H9 (cell line): ENCODE measurements around the gene CPE. TPM values are rescaled to one million over a fixed set of nuclear protein-coding genes. Genes with fewer than 3 reads are reported as not detected.

Source experiments
- DNase-seq: peaks from one replicate; pipeline ENCODE4 v3.0.0-alpha.2; 2017
- H2AFZ ChIP-seq: one replicate; pipeline ENCODE4 v1.6.1; 2013; ENCODE audit warnings: mild to moderate bottlenecking, low read length, control low read depth, moderate library complexity
- H2AK5ac ChIP-seq: 2 replicates; pipeline ENCODE4 v1.6.1; 2013; ENCODE audit warnings: low read length, control low read depth, mixed read lengths; ENCODE audit not compliant: insufficient read length
- H2BK120ac ChIP-seq: one replicate; pipeline ENCODE4 v1.6.1; 2013; ENCODE audit warnings: low read depth, mild to moderate bottlenecking, low read length, control low read depth, inconsistent platforms; ENCODE audit not compliant: poor library complexity, severe bottlenecking
- H2BK12ac ChIP-seq: 2 replicates; pipeline ENCODE4 v1.6.1; 2013; ENCODE audit warnings: low read length, control low read depth, mixed read lengths, low read depth; ENCODE audit not compliant: insufficient read length
- H2BK15ac ChIP-seq: 2 replicates; pipeline ENCODE4 v1.6.1; 2013; ENCODE audit warnings: low read depth, low read length, control low read depth
- H2BK20ac ChIP-seq: one replicate; pipeline ENCODE4 v1.6.1; 2013; ENCODE audit warnings: low read depth, mild to moderate bottlenecking, low read length, control low read depth, inconsistent platforms; ENCODE audit not compliant: poor library complexity, severe bottlenecking
- H2BK5ac ChIP-seq: 2 replicates; pipeline ENCODE4 v1.6.1; 2013; ENCODE audit warnings: low read length, control low read depth, mixed read lengths; ENCODE audit not compliant: insufficient read length
- H3K14ac ChIP-seq: 2 replicates; pipeline ENCODE4 v1.6.1; 2013; ENCODE audit warnings: low read length, control low read depth; ENCODE audit not compliant: insufficient read depth
- H3K18ac ChIP-seq: 2 replicates; pipeline ENCODE4 v1.6.1; 2013; ENCODE audit warnings: low read depth, mild to moderate bottlenecking, mixed read lengths, low read length, control low read depth; ENCODE audit not compliant: insufficient read length
- H3K23ac ChIP-seq: 2 replicates; pipeline ENCODE4 v1.6.1; 2013; ENCODE audit warnings: low read length, control low read depth, mixed read lengths, low read depth; ENCODE audit not compliant: insufficient read length
- H3K23me2 ChIP-seq: 2 replicates; pipeline ENCODE4 v1.6.1; 2013; ENCODE audit warnings: low read depth, mild to moderate bottlenecking, mixed read lengths, low read length, control low read depth; ENCODE audit not compliant: insufficient read length, poor library complexity, severe bottlenecking
- H3K27ac ChIP-seq: 2 replicates; pipeline ENCODE4 v1.5.1; 2013; ENCODE audit warnings: low read length, control low read depth, mixed read lengths, low read depth; ENCODE audit not compliant: insufficient read length
- H3K27me3 ChIP-seq: 2 replicates; pipeline ENCODE4 v1.6.1; 2013; ENCODE audit warnings: low read length, control low read depth, inconsistent platforms; ENCODE audit not compliant: insufficient read depth
- H3K4ac ChIP-seq: 2 replicates; pipeline ENCODE4 v1.6.1; 2013; ENCODE audit warnings: low read depth, mild to moderate bottlenecking, control low read depth, inconsistent platforms, low read length, moderate library complexity
- H3K4me1 ChIP-seq: 2 replicates; pipeline ENCODE4 v1.6.1; 2013; ENCODE audit warnings: low read length, control low read depth, inconsistent platforms; ENCODE audit not compliant: insufficient read depth
- H3K4me2 ChIP-seq: 2 replicates; pipeline ENCODE4 v1.6.1; 2013; ENCODE audit warnings: low read length, control low read depth, mixed read lengths; ENCODE audit not compliant: insufficient read length, insufficient read depth
- H3K56ac ChIP-seq: 2 replicates; pipeline ENCODE4 v1.6.1; 2013; ENCODE audit warnings: low read depth, mild to moderate bottlenecking, mixed read lengths, low read length, control low read depth; ENCODE audit not compliant: insufficient read length
- H3K79me1 ChIP-seq: 2 replicates; pipeline ENCODE4 v1.6.1; 2013; ENCODE audit warnings: low read depth, mild to moderate bottlenecking, moderate library complexity, low read length, control low read depth, inconsistent platforms; ENCODE audit not compliant: insufficient read depth, poor library complexity, severe bottlenecking
- H3K79me2 ChIP-seq: 2 replicates; pipeline ENCODE4 v1.6.1; 2013; ENCODE audit warnings: low read length, control low read depth, inconsistent platforms; ENCODE audit not compliant: insufficient read depth
- H3K9ac ChIP-seq: 2 replicates; pipeline ENCODE4 v1.6.1; 2013; ENCODE audit warnings: low read length, control low read depth, mixed read lengths; ENCODE audit not compliant: insufficient read length; ENCODE audit errors: extremely low read depth
- H3K9me3 ChIP-seq: one replicate; pipeline ENCODE4 v1.6.1; 2013; ENCODE audit warnings: low read depth, low read length, inconsistent platforms; ENCODE audit not compliant: control insufficient read depth
- H3T11ph ChIP-seq: one replicate; pipeline ENCODE4 v1.6.1; 2013; ENCODE audit warnings: mild to moderate bottlenecking, low read length, control low read depth, inconsistent platforms
- H4K20me1 ChIP-seq: one replicate; pipeline ENCODE4 v1.6.1; 2013; ENCODE audit not compliant: control insufficient read depth, insufficient read length, insufficient read depth
- H4K5ac ChIP-seq: 2 replicates; pipeline ENCODE4 v1.6.1; 2013; ENCODE audit warnings: low read depth, mild to moderate bottlenecking, mixed read lengths, low read length, control low read depth; ENCODE audit not compliant: insufficient read length
- H4K8ac ChIP-seq: replicated peaks from 2 replicates; pipeline ENCODE4 v1.6.1; 2013; ENCODE audit warnings: low read length, control low read depth, mixed read lengths, low read depth; ENCODE audit not compliant: insufficient read length
- H4K91ac ChIP-seq: 2 replicates; pipeline ENCODE4 v1.6.1; 2013; ENCODE audit warnings: low read depth, mild to moderate bottlenecking, moderate library complexity, mixed read lengths, low read length, control low read depth; ENCODE audit not compliant: insufficient read length
- H3K27ac Mint-ChIP-seq, 3 experiments: 2 replicates in 2 of 3; 3 replicates in 1 of 3; pipeline ENCODE4 v1.8.0; 2020 to 2021; ENCODE audit warnings: mixed read lengths in 3 of 3, mild to moderate bottlenecking in 1 of 3, moderate library complexity in 1 of 3
- H3K27me3 Mint-ChIP-seq: 2 replicates; pipeline ENCODE4 v1.8.0; 2021; ENCODE audit warnings: low read depth, mild to moderate bottlenecking, moderate library complexity, mixed read lengths
- H3K36me3 Mint-ChIP-seq, 3 experiments: 2 replicates in 2 of 3; 3 replicates in 1 of 3; pipeline ENCODE4 v1.8.0; 2020 to 2021; ENCODE audit warnings: low read depth in 3 of 3, mixed read lengths in 3 of 3; ENCODE audit not compliant: insufficient read depth in 1 of 3
- H3K4me1 Mint-ChIP-seq, 2 experiments: 2 replicates each; pipeline ENCODE4 v1.8.0; 2020; ENCODE audit warnings: mixed read lengths in 2 of 2
- H3K4me3 Mint-ChIP-seq, 2 experiments: 2 replicates in 1 of 2; 3 replicates in 1 of 2; pipeline ENCODE4 v1.8.0; 2020 to 2021; ENCODE audit warnings: mild to moderate bottlenecking in 2 of 2, mixed read lengths in 2 of 2, moderate library complexity in 1 of 2
- H3K9me3 Mint-ChIP-seq, 2 experiments: 2 replicates in 1 of 2; 3 replicates in 1 of 2; pipeline ENCODE4 v1.8.0; 2020; ENCODE audit warnings: mild to moderate bottlenecking in 2 of 2, mixed read lengths in 2 of 2, moderate library complexity in 1 of 2
- CTCF ChIP-seq: fragments of 200-600 bp; sonication (generic); conservative IDR thresholded peaks from 3 replicates; pipeline ENCODE4 v1.8.0; 2021; ENCODE audit warnings: antibody characterized with exemption, mild to moderate bottlenecking
- whole genome bisulfite sequencing: extraction: QIAGEN DNeasy Blood & Tissue Kit; methylation state at CpG from one replicate; pipeline ENCODE4 v1.1.7; 2013; ENCODE audit warnings: missing lambda C conversion rate, low lambda C conversion rate, mixed read lengths; ENCODE audit not compliant: insufficient read length; ENCODE audit errors: extremely low coverage; 5-methylcytosine and 5-hydroxymethylcytosine counted together
- total RNA-seq: library from RNA; stranded (reverse); gene quantifications from 2 replicates; pipeline ENCODE4 v1.2.1, GENCODE V29; 2021

Gene CPE
- total RNA-seq, 1 experiment from 2014 or later: 10.0 TPM

DNA sequence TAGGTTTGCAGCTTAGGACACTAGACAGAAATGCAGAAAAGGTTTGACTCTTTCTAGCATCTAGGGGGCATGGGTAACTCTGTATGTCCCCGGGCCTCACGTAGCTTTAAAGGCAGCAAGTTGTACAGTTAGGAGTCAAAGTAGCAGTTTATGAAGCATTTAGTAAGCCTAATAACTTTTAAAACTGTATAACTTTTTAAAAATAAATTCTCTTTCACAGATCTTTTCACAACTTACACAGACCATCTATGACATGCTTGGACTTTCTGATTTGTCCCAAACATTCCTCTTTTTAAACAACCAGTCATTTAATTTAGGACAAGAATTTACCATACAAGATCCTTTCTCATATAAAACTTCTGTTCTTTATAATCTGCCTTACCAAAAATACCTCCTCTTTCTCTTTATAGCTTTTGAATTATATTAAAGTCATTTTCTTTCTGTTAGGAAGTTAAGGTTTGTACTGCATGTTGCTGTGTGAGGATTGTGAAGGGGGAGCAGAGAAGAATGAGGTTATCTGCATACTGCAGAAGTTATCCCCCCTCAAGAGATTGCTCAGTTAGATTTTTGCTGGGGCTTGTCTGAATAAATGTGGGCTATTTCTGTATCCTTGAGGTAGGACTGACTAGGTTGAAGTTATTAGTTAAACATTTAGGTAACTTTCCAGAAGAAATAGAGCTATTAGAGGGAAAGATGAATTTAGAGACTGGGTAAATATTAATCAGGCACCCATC lies 94.3 kb downstream of the CPE start:
- no peaks in the 10 kb centered on the region for H3K27me3 ChIP-seq
- H3K27me3 Mint-ChIP-seq: no peaks in the 10 kb centered on the region; the same call in 1 of the 2 replicates
- no peak overlapping the region for H2BK20ac ChIP-seq
- H4K5ac ChIP-seq: no peak overlapping the region
- H3K9ac ChIP-seq: no peak overlapping the region
- no peak overlapping the region for H4K91ac ChIP-seq
- H4K8ac ChIP-seq: no peak overlapping the region
- H3T11ph ChIP-seq: no peak overlapping the region
- H3K27ac Mint-ChIP-seq: no peak overlapping the region
- no peak overlapping the region for H2AFZ ChIP-seq
- no peak overlapping the region for H3K23ac ChIP-seq
- no peak overlapping the region for H2BK120ac ChIP-seq
- no peak overlapping the region for H3K4me3 Mint-ChIP-seq
- H3K56ac ChIP-seq: no peak overlapping the region
- H3K23me2 ChIP-seq: no peaks in the 10 kb centered on the region
- no peak overlapping the region for H3K18ac ChIP-seq
- H3K9me3 ChIP-seq: peaks cover 43% of the 10 kb centered on the region
- no peak overlapping the region for H3K27ac ChIP-seq
- TF ChIP-seq CTCF: no peak
- H3K4me1 ChIP-seq: no peaks in the 10 kb centered on the region
- no peak overlapping the region for H3K4me2 ChIP-seq
- WGBS: no CpG with 5 or more reads among the region's 2 CpGs
- H3K79me1 ChIP-seq: no peaks in the 10 kb centered on the region
- no peaks in the 10 kb centered on the region for H3K4me1 Mint-ChIP-seq
- no peak overlapping the region for H3K14ac ChIP-seq
- H3K36me3 Mint-ChIP-seq: peaks cover 35 to 54% (median 35%) of the 10 kb centered on the region in 3 experiments
- peaks cover 35 to 64% of the 10 kb centered on the region in 2 experiments for H3K9me3 Mint-ChIP-seq
- H3K4ac ChIP-seq: no peak overlapping the region
- no peaks in the 10 kb centered on the region for H4K20me1 ChIP-seq
- no peaks in the 10 kb centered on the region for H3K79me2 ChIP-seq
- H2BK5ac ChIP-seq: no peak overlapping the region
- no peak overlapping the region for H2AK5ac ChIP-seq
- no peak overlapping the region for H2BK12ac ChIP-seq
- DNase-seq: no peak
- H2BK15ac ChIP-seq: no peak overlapping the region
